Stimulated activated CD4-positive, alpha-beta T cell treated with anti-CD3 and anti-CD28 coated beads, Interleukin-1b, Interleukin-23, amount 100 ng/mL, for 48 hours (primary cell): ENCODE measurements around the gene TERF2IP.

Source experiments
- DNase-seq: peaks from one replicate; pipeline ENCODE4 v3.0.0-alpha.2; 2020

The TERF2IP gene

GRCh38 chr16:75644240-75645012, 3.1 kb upstream of the TERF2IP start:
- DNase-seq, result no peak

DNA sequence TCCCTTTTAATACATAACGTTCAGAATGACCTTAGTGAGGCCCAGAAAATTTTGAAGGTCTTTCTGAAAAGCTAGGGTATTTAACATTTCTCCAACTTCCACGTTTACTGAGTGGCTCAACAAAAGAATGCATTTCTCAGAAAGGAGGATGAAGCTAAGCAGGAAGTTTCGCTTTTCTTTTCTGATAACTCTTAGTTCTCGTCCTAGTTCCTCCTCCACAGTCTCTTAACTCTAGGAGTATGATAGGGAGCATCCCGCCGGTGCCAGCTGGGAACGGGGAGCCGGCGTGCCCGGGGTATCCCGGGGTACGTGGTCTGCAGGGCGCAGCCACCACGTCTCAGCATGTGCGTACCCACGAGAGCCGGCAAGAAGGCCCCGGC, 471 bp upstream of the TERF2IP start:
- DNase-seq, result no peak

DNA sequence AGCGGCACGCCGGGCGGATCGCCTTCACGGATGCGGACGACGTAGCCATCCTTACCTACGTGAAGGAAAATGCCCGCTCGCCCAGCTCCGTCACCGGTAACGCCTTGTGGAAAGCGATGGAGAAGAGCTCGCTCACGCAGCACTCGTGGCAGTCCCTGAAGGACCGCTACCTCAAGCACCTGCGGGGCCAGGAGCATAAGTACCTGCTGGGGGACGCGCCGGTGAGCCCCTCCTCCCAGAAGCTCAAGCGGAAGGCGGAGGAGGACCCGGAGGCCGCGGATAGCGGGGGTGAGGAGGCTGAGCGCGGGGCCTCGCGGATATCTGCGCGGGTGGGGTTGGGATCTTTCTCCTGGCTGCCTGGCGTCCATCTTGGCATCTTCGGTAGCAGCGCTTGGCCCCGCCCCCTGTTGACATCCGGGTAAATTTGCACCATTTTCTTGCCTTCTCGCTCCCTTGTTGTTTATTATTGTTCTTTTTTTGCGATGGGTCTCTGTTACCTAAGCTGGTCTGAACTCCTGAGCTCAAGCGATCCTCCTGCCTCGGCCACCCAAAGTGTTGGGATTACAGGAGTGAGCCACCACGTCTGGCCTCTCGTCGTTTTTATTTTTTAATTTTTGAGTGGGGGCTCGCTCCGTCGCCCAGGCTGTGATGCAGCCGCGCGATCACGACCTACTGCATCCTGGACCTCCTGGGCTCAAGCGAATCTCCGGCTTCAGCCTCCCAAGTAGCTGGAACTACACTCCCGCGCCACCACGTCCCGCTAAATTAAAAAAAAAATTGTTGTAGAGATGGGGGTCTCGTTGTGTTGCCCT, 898 bp downstream of the TERF2IP start:
- DNase-seq, result peak; percentile 83

DNA sequence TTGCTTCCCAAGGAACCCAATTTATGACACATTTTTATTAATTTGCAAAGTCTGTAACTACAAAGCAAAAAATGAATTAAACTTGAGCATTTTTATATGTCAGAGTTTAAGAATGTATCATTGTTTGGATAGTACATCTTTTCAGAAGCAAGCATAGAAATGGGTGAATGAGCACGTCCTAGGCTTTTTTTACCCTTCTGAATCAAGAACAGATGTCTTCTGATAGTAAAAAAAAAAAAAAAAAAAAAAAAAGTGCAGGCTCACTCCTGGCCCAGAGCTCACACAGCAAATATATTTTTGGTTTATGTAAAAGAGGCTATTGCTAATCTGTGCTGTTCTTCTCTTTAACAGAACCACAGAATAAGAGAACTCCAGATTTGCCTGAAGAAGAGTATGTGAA, 6.3 kb downstream of the TERF2IP start:
- DNase-seq, result no peak

- no peak for DNase-seq
Measured at GRCh38 chr16:75658175-75658574, 10.6 kb downstream of the TERF2IP start.

- no peak for DNase-seq
Measured at GRCh38 chr16:75660321-75660720, 12.7 kb downstream of the TERF2IP start.

- no peak for DNase-seq
Measured at GRCh38 chr16:75660726-75661302, 13.2 kb downstream of the TERF2IP start.

DNA sequence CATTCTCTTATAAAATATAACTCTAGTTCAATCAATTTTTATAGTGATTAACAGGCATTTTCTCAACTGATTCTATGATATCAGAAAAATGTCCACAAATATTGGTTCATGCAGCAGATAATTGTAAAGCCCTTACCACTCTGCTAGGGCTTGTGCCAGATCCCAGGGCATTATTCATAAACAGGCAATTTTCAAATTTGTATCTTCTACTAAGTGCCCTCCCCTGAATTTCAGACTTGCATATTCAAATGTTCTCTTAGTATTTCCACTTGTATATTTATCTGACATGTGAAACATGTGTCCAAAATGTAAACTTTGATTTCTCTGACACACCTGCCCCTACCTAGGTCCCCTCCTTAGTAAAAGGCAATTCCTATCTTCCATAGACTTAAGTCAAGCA, 19.9 kb downstream of the TERF2IP start:
- no peak for DNase-seq

DNA sequence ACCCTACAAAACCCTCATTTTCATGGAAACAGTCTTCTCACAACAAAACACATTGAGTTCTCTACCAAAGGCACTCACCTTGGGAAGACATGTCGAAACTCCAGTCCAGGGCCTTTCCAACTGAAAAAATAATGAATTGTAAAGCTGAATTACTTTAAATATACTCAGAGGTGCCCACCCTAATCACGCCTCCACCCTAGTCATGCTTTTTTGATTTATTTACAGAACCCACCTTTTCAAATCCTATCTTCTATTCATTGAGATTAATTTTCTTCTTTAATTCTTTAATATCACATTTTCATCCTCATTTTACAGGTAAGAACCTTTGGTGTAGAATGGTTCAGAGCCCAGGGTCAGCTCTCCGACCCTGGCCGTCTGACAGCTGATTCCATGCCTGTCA, 29.3 kb downstream of the TERF2IP start, which contains the start of gene CPHXL2:
CPHXL2 (minus strand) TSS at position 101 of the 400 bp plus-strand sequence; CDS start at position 91, 10 bp downstream.
- DNase-seq, result no peak

DNA sequence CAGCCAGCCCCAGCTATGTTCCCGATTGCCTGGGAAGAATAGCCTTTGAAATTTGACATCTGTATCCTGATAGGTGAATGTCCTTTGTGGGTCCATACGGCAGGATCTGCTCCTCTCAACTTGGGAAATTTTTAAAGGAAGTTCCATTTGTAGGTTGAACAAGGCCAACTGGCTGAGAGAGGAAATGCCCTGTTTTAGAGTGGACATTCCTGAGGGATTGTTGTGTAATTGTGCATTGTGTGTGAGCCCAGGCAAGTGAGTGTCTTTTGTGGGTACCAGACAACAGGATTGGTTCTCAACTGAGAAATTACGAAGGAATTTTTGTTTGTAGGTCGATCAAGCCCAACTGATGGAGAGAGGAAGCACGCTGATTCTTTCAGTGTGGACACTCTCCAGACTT, 31.8 kb downstream of the TERF2IP start:
- no peak for DNase-seq

DNA sequence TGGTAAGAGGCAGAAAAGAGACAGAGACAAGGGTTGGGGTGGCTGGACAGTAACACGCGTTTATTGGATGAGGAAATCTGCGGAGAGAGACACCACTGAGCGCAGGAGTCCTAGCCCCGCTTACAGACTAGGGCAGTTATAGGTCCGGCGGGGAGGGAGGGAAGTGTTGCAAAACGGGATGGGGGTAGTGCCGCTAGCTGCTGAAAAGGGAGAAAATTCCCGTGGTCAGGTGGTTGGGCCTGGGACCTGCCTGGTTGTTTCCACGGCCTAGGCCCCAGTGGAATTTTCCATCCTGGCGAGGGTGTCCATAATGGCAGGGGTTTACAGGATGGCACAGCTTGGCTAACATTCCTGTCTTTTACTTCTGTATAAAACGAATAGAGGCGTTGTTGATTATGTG, 34.7 kb downstream of the TERF2IP start:
- no peak for DNase-seq

- no peak for DNase-seq
Measured at GRCh38 chr16:75687361-75687760, 39.8 kb downstream of the TERF2IP start.

DNA sequence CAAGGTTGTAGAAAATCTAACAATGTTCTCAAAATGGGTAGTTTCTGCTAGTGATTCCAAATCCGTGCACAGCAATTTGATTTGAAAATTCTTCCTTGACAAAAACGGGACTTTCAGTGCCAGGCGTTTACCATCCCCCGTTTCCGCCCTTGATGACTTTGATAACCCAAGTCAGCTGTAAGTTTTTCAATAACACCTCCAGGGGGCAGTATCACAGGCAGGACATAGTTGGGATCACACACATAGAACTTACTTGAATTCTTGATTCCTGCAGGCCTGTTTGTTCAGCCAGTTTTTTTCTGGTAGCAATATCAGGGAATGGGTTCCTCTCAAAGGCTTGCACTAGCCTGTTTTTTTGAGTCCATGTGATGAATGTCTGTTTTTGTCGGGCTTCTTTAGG, 48.1 kb downstream of the TERF2IP start:
- no peak for DNase-seq

DNA sequence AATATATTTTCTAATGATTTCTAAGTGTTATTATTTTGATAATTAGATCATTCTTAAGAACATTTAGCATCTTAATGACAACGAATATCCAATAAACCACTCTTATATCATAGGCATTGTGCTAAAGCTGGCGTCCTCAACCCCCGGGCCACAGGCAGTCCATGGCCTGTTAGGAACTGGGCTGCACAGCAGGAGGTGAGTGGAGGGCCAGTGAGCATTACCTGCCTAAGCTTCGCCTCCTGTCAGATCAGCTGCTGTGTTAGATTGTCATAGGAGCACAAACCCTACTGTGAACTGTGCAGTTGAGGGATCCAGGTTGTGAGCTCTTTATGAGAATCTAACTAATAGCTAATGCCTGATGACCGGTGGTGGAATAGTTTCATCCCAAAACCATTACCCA, 50.0 kb downstream of the TERF2IP start:
- no peak for DNase-seq

DNA sequence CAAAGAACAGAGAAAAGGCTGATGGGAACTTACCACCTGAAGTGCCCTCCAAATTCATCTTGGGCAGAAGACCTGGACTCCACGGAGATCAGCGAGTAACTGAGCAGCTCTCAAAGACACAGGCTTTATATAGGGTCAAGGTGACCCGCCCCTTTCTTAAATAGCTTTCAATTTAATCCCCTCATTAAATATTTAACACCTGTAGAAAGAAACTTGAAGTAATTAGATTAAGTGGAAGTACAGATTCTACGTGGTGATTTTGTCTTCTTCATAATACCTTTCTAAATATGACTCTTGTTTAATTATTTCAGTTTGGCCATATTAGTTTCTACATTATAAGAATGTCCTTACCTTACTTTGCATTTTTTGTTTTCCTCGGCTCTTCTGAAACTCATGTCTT, 53.8 kb downstream of the TERF2IP start, which contains the start of gene DUXB:
DUXB (minus strand) TSS at position 101 of the 400 bp plus-strand sequence; CDS start at position 58, 43 bp downstream.
- DNase-seq, result no peak

GRCh38 chr16:75702242-75702641, 54.7 kb downstream of the TERF2IP start:
- no peak for DNase-seq

DNA sequence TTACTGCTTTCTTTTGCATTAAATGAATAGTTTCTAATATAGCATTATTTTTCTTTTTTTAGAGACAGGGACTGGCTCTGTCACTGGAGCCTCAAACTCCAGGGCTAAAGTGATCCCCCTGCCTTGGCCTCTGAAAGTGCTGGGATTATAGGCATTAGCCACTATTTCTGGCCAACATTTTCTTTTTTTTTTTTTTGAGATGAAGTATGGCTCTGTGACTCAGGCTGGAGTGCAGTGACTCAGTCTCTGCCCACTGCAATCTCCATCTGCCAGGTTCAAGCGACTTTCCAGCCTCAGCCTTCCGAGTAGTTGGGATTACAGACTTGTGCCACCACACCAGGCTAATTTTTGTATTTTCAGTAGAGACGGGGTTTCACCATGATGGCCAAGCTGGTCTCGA, 55.7 kb downstream of the TERF2IP start:
- DNase-seq, result no peak
